T1000 (cell line): ENCODE data around the gene RHD.
"Not testable (repeated sequence)": the region's sequence is repeated elsewhere in the genome, so short reads cannot be mapped to it uniquely, and the experiment has no call there.

Source experiments
- DNase-seq: peaks from one replicate; lab custom pipeline; 2025; ENCODE audit warnings: mixed read lengths; lab: John Stamatoyannopoulos, UW

RHD gene

GRCh38 chr1:25308168-25308567 lies 35.9 kb downstream of the RHD start:
- DNase-seq: not testable (repeated sequence)

GRCh38 chr1:25309085-25309484 lies 36.8 kb downstream of the RHD start:
- not testable (repeated sequence) for DNase-seq

GRCh38 chr1:25309486-25309885 lies 37.2 kb downstream of the RHD start:
- not testable (repeated sequence) for DNase-seq

DNA sequence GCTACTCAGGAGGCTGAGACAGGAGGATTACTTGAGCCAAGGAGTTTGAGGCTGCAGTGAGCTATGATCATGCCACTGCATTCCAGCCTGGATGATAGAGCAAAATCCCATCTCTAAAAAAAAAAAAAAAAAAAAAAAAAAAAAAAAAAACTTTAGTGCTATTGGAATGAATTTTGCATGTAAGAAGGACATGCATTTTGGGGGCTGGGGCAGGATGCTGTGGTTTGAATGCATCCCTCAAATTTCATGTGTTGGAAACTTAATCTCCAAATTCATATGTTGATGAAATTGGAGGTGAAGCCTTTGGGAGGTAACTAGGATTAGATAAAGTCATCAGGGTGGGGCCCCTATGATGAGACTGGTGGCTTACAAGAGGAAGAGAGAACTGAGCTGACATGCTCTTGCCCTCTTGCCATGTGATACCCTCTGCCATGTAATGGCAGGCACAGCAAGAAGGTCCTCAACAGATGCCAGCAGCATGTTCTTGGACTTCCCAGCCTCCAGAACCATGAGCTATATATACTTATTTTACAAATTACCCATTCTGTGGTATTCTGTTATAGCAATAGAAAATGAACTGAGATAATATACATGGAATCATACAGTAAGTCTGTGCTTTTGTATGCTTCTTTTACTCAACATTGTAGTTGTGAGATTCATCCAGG lies 40.6 kb downstream of the RHD start:
- not testable (repeated sequence) for DNase-seq

DNA sequence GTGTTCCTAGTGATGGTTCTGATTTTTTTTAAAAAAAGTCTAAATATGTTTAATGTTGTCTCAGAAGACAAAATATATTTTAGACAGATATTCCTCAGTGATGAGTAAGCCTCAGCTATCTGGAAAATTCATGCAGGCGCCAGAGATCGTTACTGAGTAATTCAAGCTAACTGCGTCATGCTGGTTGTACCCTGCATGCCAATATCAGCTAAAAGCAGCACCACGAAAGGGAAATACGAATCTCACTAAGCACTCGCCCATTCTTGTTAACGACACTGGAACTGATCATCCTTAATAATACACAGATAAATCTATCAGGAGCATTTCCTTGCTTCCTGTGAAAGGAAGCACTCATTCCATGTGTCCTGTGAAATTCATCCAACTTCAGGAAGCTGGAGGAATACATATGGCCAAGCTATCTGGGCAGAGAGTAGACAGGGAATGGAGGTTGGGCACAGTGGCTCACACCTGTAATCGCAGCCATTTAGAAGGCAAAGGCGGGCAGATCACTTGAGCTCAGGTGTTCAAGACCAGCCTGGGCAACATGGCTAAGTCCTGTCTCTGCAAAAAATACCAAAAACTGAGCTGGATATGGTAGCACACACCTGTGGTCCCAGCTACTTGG lies 48.1 kb downstream of the RHD start:
- not testable (repeated sequence) for DNase-seq

DNA sequence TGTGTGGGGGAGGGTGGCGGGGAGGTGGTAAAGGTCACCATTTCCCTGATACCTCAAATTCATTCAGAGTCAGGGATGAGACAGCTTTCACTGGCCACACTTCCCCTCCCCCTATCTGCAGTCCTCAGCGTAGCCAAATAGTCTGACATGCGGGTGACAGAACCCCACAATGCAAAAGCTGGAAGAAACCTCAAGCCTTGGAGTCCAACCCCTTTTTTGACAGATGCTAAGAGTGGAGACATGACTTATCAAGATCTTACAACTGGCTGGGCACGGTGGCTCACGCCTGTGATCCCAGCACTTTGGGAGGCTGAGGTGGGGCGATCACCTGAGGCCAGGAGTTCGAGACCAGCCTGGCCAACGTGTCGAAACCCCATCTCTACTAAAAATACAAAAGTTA lies 49.8 kb downstream of the RHD start:
- not testable (repeated sequence) for DNase-seq

- DNase-seq: not testable (repeated sequence)
These were observed 52.1 kb downstream of the RHD start for GRCh38 chr1:25324407-25324806.

GRCh38 chr1:25327864-25328790 lies 55.8 kb downstream of the RHD start:
- not testable (repeated sequence) for DNase-seq

GRCh38 chr1:25328791-25329185 lies 56.5 kb downstream of the RHD start:
- not testable (repeated sequence) for DNase-seq

DNA sequence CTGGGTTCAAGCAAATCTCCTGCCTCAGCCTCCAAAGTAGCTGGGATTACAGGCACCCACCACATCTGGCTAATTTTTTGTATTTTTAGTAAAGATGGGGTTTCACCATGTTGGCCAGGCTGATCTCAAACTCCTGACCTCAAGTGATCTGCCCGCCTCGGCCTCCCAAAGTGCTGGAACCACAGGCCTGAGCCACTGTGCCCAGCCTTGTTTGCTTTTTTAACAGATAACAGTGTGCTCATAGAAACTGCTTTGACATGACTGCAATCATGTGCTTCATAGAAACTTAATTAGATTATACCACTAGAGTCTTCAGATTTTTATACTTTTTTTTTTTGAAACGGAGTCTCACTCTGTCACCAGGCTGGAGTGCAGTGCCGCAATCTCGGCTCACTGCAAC lies 57.0 kb downstream of the RHD start:
- not testable (repeated sequence) for DNase-seq

DNA sequence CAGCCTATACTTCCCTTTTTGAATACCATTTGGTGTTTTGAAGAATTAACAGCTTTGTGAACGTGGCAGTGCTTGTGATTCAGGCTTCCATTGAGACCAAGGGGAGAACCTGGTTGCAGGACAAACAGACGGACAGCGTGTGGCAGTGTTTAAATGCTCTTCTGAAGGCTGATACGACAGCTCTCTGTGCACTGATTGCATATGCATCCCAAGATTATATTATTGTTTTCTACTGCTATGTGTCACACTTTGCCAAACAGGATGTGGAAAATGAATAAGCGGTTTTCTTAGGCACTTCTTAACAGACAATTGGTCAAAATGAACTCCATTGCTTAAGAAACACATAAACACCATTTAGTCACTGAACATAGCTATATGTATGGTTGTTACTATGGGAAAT lies 57.6 kb downstream of the RHD start:
- DNase-seq: not testable (repeated sequence)

DNA sequence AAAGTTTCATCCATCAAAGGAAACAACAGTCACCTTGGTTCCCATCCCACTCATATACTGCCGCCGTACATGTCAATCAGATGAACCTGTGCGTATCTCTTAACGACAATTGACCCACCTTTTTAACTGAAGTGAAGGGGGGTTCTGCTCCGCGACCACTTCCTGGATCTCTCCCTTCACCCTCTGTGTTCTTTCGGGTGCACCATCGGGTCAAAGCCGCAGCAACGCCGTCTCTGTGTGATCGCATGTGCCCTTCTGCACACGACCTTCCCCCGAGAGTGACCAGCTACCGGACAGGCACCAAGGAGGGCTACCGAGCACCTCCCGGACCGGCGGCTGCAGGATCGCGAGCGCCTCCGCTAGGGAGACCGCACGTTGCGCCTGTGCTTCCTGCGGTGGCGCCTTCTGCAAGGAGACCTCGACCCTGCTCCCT lies 64.6 kb downstream of the RHD start:
- not testable (repeated sequence) for DNase-seq

DNA sequence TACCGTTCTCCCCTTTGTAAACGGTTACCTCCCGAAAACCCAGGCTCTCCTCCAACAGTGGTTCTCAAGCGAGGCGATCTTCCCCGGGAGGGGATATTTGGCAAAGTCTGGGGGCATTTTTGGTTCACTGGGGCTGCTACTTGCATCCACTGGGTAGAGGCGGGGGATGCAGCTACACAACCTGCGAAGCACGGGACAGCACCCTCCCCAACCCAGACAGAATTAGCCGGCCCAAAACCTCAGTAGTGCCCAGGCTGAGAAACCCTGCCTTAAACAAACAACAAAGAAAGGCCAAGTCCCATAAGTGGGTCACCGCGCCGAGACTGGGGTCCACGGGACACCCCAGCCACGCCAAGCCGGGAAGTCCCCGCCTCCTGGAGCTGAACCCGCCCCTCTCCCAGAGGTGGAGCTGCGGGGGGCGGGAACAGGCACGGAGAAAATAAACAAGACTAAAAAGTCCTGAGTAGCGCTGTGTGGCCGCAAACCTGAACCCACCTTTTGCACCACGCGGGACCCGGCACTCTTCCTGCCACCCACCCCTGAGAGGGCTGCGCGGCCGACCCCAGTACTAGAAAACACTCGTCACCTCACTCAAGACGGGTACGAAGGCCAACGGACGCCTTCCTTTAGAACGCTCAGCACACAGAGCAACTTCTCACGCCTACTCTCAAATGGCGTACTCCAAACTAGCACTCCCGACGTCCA lies 65.3 kb downstream of the RHD start:
- not testable (repeated sequence) for DNase-seq

- peak; percentile 90 for DNase-seq
These were observed 66.1 kb downstream of the RHD start, which contains the start of gene TMEM50A for GRCh38 chr1:25338188-25338981. Gene TMEM50A (plus strand): TSS chr1:25338334. CDS start chr1:25340487, 2,153 bp downstream.

DNA sequence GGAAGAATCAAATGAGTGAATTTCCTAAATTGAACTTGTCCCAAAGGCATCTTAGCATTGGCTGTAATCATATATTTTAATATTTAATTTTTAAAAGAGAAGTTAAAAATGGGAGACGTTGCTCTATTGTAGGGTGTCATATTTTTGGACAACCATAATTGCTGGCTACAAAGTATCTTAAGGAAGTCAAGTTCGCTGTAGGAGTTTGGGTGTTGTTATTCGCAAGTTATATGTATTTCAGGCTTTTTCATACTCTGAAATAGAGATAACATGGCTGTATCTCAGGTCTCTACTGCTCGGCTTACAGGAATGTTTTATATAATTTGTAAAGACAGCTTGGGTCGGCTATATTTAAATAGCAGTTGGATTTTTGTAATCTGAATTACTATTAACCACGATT lies 66.7 kb downstream of the RHD start:
- DNase-seq: no peak

DNA sequence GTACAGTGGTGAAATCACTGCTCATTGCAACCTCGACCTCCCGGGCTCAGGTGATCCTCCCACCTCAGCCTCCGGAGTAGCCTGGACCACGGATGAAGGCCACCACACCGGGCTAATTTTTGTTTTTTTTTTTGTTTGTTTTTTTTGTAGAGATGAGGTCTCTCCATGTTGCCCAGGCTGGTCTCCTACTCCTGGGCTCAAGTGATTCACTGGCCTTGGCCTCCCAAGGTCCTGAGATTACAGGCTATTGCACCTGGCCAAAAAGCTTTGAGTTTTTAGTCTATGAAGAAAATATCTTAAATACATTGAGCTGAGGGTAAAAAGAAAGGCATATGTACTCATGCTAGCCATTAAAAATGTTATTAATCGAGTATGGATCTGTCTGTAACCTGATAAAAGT lies 69.4 kb downstream of the RHD start:
- no peak for DNase-seq

DNA sequence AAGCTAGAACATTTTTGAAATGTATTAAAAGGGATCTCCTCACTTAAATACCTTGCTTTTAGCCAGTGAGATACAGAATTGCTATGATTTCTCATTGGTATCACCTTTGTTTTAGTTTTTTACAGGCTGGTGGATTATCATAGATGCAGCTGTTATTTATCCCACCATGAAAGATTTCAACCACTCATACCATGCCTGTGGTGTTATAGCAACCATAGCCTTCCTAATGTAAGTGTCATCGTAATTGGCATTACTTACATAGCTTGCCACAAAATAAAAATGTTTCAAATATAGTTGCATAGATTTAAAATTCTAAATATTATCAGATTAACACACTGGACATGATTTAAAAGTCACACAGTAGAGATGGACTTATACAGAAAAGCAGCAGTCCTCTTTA lies 70.5 kb downstream of the RHD start:
- DNase-seq: no peak

DNA sequence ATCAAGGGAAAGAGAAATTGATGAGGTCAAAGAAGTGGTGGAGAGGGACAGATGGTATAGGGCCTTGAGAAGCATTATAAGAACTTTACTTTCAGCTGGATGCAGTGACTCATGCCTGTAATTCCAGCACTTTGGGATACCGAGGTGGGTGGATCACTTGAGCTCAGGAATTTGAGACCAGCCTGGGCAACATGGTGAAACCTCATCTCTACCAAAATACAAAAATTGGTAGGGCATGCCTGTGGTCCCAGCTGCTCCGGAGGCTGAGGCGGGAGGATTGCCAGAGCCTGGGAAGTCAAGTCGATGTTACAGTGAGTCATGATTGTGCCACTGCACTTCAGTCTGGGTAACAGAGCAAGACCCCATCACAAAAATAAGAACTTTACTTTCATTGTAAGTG lies 71.6 kb downstream of the RHD start:
- DNase-seq: peak; percentile 20

DNA sequence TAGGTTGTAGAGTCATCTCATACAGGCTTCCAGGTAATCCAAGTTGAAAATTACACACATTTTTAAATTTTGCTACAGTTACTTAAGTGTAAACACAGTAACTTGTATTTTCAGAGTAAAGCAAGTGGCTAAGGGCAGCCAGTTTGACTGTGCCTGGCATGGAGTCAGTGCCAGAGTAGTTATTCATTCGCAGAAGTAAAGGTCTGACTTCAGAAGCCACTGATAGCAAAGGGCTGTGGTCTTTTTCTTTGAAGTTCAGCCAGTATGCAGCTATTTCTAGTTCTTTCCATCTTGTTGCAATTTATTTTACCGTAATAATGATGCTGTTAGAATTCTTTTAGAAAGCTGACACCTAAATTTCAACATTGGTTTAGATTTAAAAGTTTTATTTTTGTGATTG lies 75.2 kb downstream of the RHD start:
- DNase-seq: no peak

GRCh38 chr1:25349606-25350005 lies 77.3 kb downstream of the RHD start:
- DNase-seq: no peak

GRCh38 chr1:25355841-25356395 lies 83.6 kb downstream of the RHD start:
- no peak for DNase-seq
